Measurements from ENCODE around the gene SLC35E4.

DNA sequence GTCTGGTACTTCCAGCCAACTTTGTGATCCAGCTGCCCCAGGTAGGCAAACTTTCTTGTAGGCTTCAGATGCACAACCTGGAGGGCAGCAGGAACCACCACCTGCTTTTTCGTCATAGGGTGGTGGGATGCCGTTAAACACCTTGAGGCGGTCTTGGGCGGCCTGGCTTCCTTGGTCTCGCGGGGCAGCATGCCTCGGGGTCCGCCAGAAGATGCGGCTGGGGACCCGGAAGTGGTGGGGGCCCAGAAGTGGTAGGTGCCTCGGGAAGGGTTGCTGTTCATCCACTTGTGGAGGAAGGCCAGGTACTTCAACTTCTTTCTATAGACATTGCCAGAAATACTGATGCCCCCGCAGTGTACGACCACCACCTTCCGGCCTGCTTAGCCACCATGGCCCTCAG is 18.8 kb downstream of the SLC35E4 start:
- TF ChIP-seq, protein P1, sequence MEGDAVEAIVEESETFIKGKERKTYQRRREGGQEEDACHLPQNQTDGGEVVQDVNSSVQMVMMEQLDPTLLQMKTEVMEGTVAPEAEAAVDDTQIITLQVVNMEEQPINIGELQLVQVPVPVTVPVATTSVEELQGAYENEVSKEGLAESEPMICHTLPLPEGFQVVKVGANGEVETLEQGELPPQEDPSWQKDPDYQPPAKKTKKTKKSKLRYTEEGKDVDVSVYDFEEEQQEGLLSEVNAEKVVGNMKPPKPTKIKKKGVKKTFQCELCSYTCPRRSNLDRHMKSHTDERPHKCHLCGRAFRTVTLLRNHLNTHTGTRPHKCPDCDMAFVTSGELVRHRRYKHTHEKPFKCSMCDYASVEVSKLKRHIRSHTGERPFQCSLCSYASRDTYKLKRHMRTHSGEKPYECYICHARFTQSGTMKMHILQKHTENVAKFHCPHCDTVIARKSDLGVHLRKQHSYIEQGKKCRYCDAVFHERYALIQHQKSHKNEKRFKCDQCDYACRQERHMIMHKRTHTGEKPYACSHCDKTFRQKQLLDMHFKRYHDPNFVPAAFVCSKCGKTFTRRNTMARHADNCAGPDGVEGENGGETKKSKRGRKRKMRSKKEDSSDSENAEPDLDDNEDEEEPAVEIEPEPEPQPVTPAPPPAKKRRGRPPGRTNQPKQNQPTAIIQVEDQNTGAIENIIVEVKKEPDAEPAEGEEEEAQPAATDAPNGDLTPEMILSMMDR (IDR thresholded peaks at IDR 0.05 in 4 of 5, conservative IDR thresholded peaks at IDR 0.05 in 1 of 5) = no peak
- TF ChIP-seq POLR2A (IDR thresholded peaks at IDR 0.05) = no peak

All from gastrocnemius medialis (tissue), 4 donors.